GM19468 (cell line): ENCODE results near the gene SSR3.
"Not testable (repeated sequence)": the region's sequence is repeated elsewhere in the genome, so short reads cannot be mapped to it uniquely, and the experiment has no call there.

Experiments used
- ATAC-seq: cut with Tn5 transposase; IDR thresholded peaks from one replicate; pipeline ENCODE4 v1.9.1; 2021; ENCODE audit warnings: mild to moderate bottlenecking, moderate library complexity, moderate number of reproducible peaks; ENCODE audit not compliant: unreplicated experiment; ENCODE audit errors: extremely low read depth

Gene SSR3

GRCh38 chr3:156576651-156577348, 21.9 kb upstream of the SSR3 start:
- no peak for ATAC-seq

GRCh38 chr3:156576051-156576450, 21.1 kb upstream of the SSR3 start:
- ATAC-seq, result no peak

- ATAC-seq, result no peak
These were observed 20.7 kb upstream of the SSR3 start for GRCh38 chr3:156575641-156576040.

GRCh38 chr3:156569881-156570280, 15.0 kb upstream of the SSR3 start:
- not testable (repeated sequence) for ATAC-seq

GRCh38 chr3:156569016-156569415, 14.1 kb upstream of the SSR3 start:
- ATAC-seq, result not testable (repeated sequence)

- ATAC-seq, result no peak
These were observed 9.2 kb upstream of the SSR3 start for GRCh38 chr3:156563900-156564682.

- not testable (repeated sequence) for ATAC-seq
These were observed 7.6 kb upstream of the SSR3 start for GRCh38 chr3:156562486-156562885.

GRCh38 chr3:156561533-156561932, 6.6 kb upstream of the SSR3 start:
- no peak for ATAC-seq

- no peak for ATAC-seq
These were observed 4.4 kb upstream of the SSR3 start for GRCh38 chr3:156559321-156559720.

- no peak for ATAC-seq
These were observed 3.5 kb upstream of the SSR3 start for GRCh38 chr3:156558389-156558788.

- no peak for ATAC-seq
These were observed 439 bp downstream of the SSR3 start for GRCh38 chr3:156554515-156554841.

GRCh38 chr3:156553705-156554356, 1.1 kb downstream of the SSR3 start:
- no peak for ATAC-seq

GRCh38 chr3:156552973-156553372, 1.9 kb downstream of the SSR3 start:
- no peak for ATAC-seq

- no peak for ATAC-seq
These were observed 3.2 kb downstream of the SSR3 start for GRCh38 chr3:156551746-156552145.

- ATAC-seq, result no peak
These were observed 3.7 kb downstream of the SSR3 start for GRCh38 chr3:156551261-156551660.

GRCh38 chr3:156548902-156549301, 6.0 kb downstream of the SSR3 start:
- ATAC-seq, result no peak

GRCh38 chr3:156548041-156548687, 6.8 kb downstream of the SSR3 start:
- no peak for ATAC-seq

- no peak for ATAC-seq
These were observed 7.3 kb downstream of the SSR3 start for GRCh38 chr3:156547637-156548036.

GRCh38 chr3:156543043-156543555, 11.8 kb downstream of the SSR3 start:
- ATAC-seq, result no peak
